IPS-18a (cell line): ENCODE measurements around the gene MIER2.
"Not testable (repeated sequence)": the region's sequence is repeated elsewhere in the genome, so short reads cannot be mapped to it uniquely, and the experiment has no call there.

Experiments used
- H3K27ac ChIP-seq: one replicate; pipeline ENCODE4 v1.5.1; 2013; ENCODE audit warnings: low read length
- H3K27me3 ChIP-seq: one replicate; pipeline ENCODE4 v1.6.1; 2013; ENCODE audit warnings: mild to moderate bottlenecking, low read length; ENCODE audit not compliant: control insufficient read depth, insufficient read depth
- H3K36me3 ChIP-seq: one replicate; pipeline ENCODE4 v1.6.1; 2013; ENCODE audit warnings: low read depth, low read length; ENCODE audit not compliant: control insufficient read depth
- H3K4me1 ChIP-seq: one replicate; pipeline ENCODE4 v1.6.1; 2013; ENCODE audit warnings: low read depth, low read length; ENCODE audit not compliant: control insufficient read depth
- H3K4me3 ChIP-seq: one replicate; pipeline ENCODE4 v1.5.1; 2013; ENCODE audit warnings: low read length
- H3K9ac ChIP-seq: one replicate; pipeline ENCODE4 v1.6.1; 2013; ENCODE audit warnings: mild to moderate bottlenecking, low read length, moderate library complexity
- H3K9me3 ChIP-seq: one replicate; pipeline ENCODE4 v1.6.1; 2013; ENCODE audit warnings: low read depth, low read length; ENCODE audit not compliant: control insufficient read depth

Gene MIER2

DNA sequence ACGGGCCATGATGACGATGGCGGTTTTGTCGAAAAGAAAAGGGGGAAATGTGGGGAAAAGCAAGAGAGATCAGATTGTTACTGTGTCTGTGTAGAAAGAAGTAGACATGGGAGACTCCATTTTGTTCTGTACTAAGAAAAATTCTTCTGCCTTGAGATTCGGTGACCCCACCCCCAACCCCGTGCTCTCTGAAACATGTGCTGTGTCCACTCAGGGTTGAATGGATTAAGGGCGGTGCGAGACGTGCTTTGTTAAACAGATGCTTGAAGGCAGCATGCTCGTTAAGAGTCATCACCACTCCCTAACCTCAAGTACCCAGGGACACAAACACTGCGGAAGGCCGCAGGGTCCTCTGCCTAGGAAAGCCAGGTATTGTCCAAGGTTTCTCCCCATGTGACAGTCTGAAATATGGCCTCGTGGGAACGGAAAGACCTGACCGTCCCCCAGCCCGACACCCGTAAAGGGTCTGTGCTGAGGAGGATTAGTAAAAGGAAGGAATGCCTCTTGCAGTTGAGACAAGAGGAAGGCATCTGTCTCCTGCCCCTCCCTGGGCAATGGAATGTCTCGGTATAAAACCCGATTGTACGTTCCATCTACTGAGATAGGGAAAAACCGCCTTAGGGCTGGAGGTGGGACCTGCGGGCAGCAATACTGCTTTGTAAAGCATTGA lies 42.2 kb upstream of the MIER2 start:
- H3K27me3 ChIP-seq, H3K9ac ChIP-seq, H3K9me3 ChIP-seq, H3K36me3 ChIP-seq, H3K4me1 ChIP-seq, H3K27ac ChIP-seq: not testable (repeated sequence)
- peak overlapping the region; percentile 17 for H3K4me3 ChIP-seq

DNA sequence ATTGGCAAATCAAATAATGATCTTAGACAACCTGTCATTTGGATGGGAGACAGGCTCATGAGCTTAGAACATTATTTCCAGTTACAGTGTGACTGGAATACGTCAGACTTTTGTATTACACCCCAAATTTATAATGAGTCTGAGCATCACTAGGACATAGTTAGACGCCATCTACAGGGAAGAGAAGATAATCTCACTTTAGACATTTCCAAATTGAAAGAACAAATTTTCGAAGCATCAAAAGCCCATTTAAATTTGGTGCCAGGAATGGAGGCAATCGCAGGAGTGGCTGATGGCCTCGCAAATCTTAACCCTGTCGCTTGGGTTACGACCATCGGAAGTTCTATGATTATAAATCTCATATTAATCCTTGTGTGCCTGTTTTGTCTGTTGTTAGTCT lies 41.6 kb upstream of the MIER2 start:
- not testable (repeated sequence) for H3K9ac ChIP-seq, H3K4me1 ChIP-seq, H3K27me3 ChIP-seq, H3K9me3 ChIP-seq, H3K36me3 ChIP-seq, H3K27ac ChIP-seq
- H3K4me3 ChIP-seq, result peak overlapping the region; percentile 17

DNA sequence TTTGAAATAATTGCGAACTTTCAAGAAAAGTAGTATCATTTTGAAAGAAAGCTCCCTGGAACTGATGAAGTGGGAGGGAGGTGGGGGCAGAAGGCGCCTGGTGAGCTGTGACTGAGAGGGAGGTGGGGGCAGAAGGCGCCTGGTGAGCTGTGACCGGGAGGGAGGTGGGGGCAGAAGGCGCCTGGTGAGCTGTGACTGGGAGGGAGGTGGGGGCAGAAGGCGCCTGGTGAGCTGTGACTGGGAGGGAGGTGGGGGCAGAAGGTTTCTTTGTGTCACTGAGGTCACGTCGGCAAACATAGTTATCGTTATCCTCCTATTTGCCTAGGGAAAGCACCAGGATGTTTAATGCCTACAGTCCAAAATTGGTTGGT lies 40.2 kb upstream of the MIER2 start:
- Histone ChIP-seq H3K36me3 (no peaks in the 10 kb centered on the region), H3K9me3 (no peaks in the 10 kb centered on the region), H3K27me3 (peaks cover 9% of the 10 kb centered on the region), H3K27ac (no peak overlapping the region), H3K4me1 (peaks cover 10% of the 10 kb centered on the region), H3K9ac (no peak overlapping the region), H3K4me3 (no peak overlapping the region)

DNA sequence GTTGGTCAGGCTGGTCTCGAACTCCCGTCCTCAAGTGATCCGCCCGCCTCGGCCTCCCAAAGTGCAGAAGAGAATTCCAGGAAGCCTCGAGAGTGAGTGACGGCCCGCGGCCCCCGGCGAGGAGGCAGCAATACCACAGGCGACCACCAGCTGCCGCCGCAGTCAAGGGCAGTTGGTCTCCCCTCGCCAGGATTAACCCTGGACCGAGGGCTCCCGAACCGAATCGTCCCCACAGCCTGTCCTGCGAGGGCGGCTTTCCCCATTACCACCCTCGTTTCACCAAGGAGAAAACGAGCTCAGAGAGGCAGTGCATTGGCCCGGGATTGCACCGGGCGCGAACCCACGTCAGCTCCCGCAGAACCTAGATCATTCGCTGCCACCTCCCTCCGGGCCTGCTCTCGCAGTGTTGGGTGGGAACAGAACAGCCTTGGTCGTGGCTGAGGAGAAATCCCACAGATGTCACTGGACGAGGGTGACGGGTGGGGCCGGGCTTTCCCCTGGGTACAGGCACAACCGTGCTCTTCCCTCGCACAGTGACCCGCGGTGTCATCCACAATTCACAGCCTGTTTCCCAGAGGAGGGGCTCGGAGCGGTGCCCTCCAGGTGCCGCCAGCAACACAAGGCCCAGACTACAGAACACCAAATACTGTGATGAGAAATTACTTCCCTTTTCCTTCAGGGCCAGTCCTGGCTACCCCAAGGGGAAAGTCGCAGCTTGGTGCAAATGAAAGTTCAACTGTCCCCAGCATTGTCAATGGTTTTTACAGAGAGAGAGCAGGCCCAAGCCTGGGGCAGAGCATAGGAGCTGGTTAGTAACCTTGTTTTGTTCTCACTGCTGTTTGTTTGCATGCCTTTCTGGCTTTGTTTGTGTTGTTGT lies 39.6 kb upstream of the MIER2 start:
- no peaks in the 10 kb centered on the region for H3K9me3 ChIP-seq
- H3K27ac ChIP-seq, result no peak overlapping the region
- no peak overlapping the region for H3K9ac ChIP-seq
- H3K4me3 ChIP-seq, result no peak overlapping the region
- peaks cover 9% of the 10 kb centered on the region for H3K27me3 ChIP-seq
- peaks cover 10% of the 10 kb centered on the region for H3K4me1 ChIP-seq
- no peaks in the 10 kb centered on the region for H3K36me3 ChIP-seq

DNA sequence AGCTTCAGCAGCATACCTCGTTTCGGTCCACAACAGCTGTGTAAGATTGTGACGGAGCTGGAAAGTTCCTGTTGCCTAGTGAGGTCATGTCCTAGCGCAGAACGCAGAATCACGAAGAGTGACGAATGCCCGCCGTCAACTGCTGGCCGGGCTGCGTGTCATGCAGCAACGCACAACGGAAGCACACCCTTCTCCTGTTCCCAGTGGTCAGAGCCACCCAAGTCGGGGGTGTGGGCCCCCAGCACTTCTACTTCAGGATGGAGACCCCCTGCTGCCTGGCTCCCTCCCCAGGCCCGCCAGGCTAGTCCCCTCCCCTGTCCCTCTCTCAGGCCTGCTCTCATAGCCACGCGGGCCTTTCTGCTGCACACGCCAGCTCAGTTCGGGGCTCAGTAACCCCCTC lies 38.4 kb upstream of the MIER2 start:
- H3K4me3 ChIP-seq, result no peak overlapping the region
- H3K27ac ChIP-seq, result no peak overlapping the region
- H3K4me1 ChIP-seq, result peaks cover 10% of the 10 kb centered on the region
- no peaks in the 10 kb centered on the region for H3K9me3 ChIP-seq
- H3K27me3 ChIP-seq, result peaks cover 9% of the 10 kb centered on the region
- no peaks in the 10 kb centered on the region for H3K36me3 ChIP-seq
- no peak overlapping the region for H3K9ac ChIP-seq

DNA sequence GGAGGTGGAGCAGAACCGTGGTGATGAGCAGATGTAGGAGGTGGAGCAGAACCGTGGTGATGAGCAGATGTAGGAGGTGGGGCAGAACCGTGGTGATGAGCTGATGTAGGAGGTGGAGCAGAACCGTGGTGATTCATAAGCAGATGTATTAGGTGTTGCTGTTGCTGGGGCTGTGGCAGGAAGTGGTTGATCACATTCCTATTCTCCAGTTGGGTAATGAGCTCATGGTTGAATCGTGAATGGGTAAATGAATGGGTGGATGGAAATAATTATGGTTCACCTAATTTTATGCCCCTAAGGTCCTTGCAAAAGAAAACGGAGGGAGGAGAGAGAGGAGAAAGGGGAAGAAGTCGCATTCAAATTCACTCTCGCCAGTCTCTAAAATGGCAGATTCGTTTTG lies 38.0 kb upstream of the MIER2 start:
- H3K36me3 ChIP-seq, H3K4me3 ChIP-seq, H3K27me3 ChIP-seq, H3K9me3 ChIP-seq, H3K4me1 ChIP-seq, H3K27ac ChIP-seq, H3K9ac ChIP-seq: not testable (repeated sequence)

DNA sequence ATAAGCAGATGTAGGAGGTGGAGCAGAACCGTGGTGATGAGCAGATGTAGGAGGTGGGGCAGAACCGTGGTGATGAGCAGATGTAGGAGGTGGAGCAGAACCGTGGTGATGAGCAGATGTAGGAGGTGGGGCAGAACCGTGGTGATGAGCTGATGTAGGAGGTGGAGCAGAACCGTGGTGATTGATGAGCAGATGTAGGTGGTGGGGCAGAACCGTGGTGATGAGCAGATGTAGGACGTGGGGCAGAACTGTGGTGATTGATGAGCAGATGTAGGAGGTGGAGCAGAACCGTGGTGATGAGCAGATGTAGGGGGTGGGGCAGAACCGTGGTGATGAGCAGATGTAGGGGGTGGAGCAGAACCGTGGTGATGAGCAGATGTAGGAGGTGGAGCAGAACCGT lies 37.3 kb upstream of the MIER2 start:
- H3K27me3 ChIP-seq, H3K9me3 ChIP-seq, H3K36me3 ChIP-seq, H3K27ac ChIP-seq, H3K4me3 ChIP-seq, H3K9ac ChIP-seq, H3K4me1 ChIP-seq: not testable (repeated sequence)

DNA sequence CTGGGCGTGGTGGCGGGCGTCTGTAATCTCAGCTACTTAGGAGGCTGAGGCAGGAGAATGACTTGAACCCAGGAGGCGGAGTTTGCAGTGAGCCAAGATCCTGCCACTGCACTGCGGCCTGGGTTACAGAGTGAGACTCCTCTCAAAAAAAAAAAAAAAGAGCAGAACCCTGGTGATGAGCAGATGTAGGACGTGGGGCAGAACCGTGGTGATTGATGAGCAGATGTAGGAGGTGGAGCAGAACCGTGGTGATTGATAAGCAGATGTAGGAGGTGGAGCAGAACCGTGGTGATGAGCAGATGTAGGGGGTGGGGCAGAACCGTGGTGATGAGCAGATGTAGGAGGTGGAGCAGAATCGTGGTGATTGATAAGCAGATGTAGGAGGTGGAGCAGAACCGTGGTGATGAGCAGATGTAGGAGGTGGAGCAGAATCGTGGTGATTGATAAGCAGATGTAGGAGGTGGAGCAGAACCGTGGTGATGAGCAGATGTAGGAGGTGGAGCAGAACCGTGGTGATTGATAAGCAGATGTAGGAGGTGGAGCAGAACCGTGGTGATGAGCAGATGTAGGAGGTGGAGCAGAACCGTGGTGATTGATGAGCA lies 36.1 kb upstream of the MIER2 start:
- not testable (repeated sequence) for H3K27me3 ChIP-seq, H3K36me3 ChIP-seq, H3K9ac ChIP-seq, H3K4me3 ChIP-seq, H3K4me1 ChIP-seq, H3K9me3 ChIP-seq, H3K27ac ChIP-seq

DNA sequence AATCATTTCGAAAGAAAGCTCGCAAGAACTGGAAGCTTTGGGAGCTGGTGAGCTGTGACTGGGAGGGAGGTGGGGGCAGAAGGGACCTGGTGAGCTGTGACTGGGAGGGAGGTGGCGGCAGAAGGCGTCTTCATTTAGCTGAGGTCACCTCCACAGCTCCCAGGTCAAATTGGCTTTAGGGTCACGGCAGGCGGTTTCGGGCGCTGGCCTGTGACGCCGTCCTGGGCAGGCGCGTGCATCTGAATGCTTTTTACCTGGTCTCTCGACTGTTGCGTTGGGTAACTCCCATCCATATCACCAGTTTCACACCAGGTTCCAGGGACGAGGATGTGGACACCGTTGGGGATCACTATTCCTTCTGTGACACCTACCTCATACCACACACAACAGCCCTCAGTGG lies 35.2 kb upstream of the MIER2 start:
- no peak overlapping the region for H3K27ac ChIP-seq
- H3K9ac ChIP-seq, result no peak overlapping the region
- no peaks in the 10 kb centered on the region for H3K36me3 ChIP-seq
- H3K27me3 ChIP-seq, result no peaks in the 10 kb centered on the region
- H3K4me1 ChIP-seq, result peaks cover 6% of the 10 kb centered on the region
- no peaks in the 10 kb centered on the region for H3K9me3 ChIP-seq
- H3K4me3 ChIP-seq, result no peak overlapping the region

DNA sequence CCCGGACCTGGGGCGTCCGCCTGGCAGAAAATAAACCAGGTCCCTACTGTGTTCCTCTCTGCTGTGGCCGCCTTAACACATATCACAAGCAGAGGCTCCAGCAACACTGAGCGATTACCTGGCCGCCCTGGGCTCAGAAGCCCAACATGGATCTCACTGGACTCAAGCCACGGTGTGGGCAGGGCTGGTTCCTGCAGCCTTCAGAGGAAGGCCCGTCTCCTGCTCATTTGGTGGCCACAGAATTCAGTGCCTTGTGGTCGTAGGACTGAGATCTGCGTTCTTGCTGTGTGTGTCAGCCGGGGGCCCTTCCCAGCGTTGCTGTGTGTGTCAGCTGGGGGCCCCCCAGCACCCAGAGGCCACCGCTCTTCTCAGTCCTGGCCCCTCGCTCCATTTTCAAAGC lies 34.1 kb upstream of the MIER2 start:
- Histone ChIP-seq H3K4me3 (no peak overlapping the region), H3K9me3 (no peaks in the 10 kb centered on the region), H3K4me1 (no peaks in the 10 kb centered on the region), H3K36me3 (no peaks in the 10 kb centered on the region), H3K9ac (no peak overlapping the region), H3K27ac (no peak overlapping the region), H3K27me3 (no peaks in the 10 kb centered on the region)

DNA sequence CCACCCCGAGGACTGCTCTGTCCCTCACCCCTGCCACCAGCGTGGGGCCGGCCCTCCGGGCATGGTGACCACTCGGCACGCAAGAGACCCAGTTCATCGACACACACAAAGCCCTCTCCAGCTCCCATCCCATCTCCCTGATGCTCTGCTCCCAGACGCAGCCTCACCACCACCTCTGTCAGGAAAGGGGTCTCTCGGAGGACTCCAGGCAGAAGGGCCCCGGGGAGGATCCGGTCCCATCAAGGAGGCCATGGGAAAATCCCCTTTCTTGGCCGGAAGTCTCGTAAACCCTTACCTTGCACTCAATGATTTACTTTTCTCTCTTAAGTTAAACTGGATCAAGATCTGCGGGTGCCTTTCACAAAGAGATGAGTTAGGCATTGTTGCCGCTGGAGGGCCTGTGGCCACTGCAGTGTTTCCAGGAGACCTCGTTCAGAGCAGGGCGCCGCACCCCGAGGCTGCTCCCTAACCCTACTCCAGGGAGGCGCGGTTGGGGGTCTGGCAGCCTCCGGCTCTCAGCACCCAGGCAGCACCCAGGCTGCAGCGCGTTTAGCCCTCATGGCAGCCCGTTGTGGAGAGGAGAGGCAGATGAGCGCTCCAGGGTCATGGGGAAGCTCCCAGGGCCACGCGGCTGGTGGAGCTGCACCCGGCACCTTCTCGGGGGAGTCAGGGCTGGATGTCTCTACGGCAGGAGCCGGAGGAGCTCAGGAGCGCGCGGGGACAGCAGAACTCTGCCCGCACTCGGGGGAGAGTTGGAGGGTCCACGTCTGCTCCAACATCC lies 33.4 kb upstream of the MIER2 start:
- Histone ChIP-seq H3K9ac (no peak overlapping the region), H3K4me1 (no peaks in the 10 kb centered on the region), H3K4me3 (no peak overlapping the region), H3K9me3 (no peaks in the 10 kb centered on the region), H3K36me3 (no peaks in the 10 kb centered on the region), H3K27ac (no peak overlapping the region), H3K27me3 (no peaks in the 10 kb centered on the region)
